CD4-positive, alpha-beta T cell treated with Interleukin-2 at 100 ng/mL for 4 hours (primary cell): ENCODE data around the gene CYP2D6.
"Not testable (repeated sequence)": the region's sequence is repeated elsewhere in the genome, so short reads cannot be mapped to it uniquely, and the experiment has no call there.

Experiments used
- DNase-seq: peaks from one replicate; pipeline ENCODE4 v3.0.0-alpha.2; 2020; ENCODE audit warnings: low spot score

The CYP2D6 gene

GRCh38 chr22:42130639-42131431 is at the start of gene CYP2D6:
TSS of gene CYP2D6 (minus strand) at chr22:42130810. CDS start at chr22:42130791, 19 bp downstream.
- DNase-seq: not testable (repeated sequence)

GRCh38 chr22:42179616-42180015 is 49.0 kb upstream of the CYP2D6 start:
- no peak for DNase-seq

- no peak for DNase-seq
These were observed 48.4 kb upstream of the CYP2D6 start for GRCh38 chr22:42178910-42179519.

GRCh38 chr22:42177891-42178336 is 47.3 kb upstream of the CYP2D6 start:
- DNase-seq: no peak

GRCh38 chr22:42176255-42176915 is 45.8 kb upstream of the CYP2D6 start:
- DNase-seq: no peak

- DNase-seq: peak; percentile 27
These were observed 43.5 kb upstream of the CYP2D6 start for GRCh38 chr22:42174062-42174461.

GRCh38 chr22:42173183-42173926 is 42.7 kb upstream of the CYP2D6 start:
- DNase-seq: no peak

- no peak for DNase-seq
These were observed 42.2 kb upstream of the CYP2D6 start for GRCh38 chr22:42172773-42173172.

GRCh38 chr22:42171946-42172719 is 41.5 kb upstream of the CYP2D6 start:
- no peak for DNase-seq

GRCh38 chr22:42171417-42171816 is 40.8 kb upstream of the CYP2D6 start:
- no peak for DNase-seq

- no peak for DNase-seq
These were observed 40.3 kb upstream of the CYP2D6 start for GRCh38 chr22:42170946-42171345.

- DNase-seq: peak; percentile 73
These were observed 38.5 kb upstream of the CYP2D6 start for GRCh38 chr22:42169055-42169469.

- DNase-seq: no peak
These were observed 37.9 kb upstream of the CYP2D6 start for GRCh38 chr22:42168476-42168875.

GRCh38 chr22:42167066-42167465 is 36.5 kb upstream of the CYP2D6 start:
- no peak for DNase-seq

GRCh38 chr22:42164901-42165300 is 34.3 kb upstream of the CYP2D6 start:
- DNase-seq: no peak

GRCh38 chr22:42163515-42163914 is 32.9 kb upstream of the CYP2D6 start:
- no peak for DNase-seq

GRCh38 chr22:42162728-42163489 is 32.3 kb upstream of the CYP2D6 start:
- no peak for DNase-seq

GRCh38 chr22:42160830-42161696 is 30.5 kb upstream of the CYP2D6 start:
- no peak for DNase-seq

- no peak for DNase-seq
These were observed 29.6 kb upstream of the CYP2D6 start for GRCh38 chr22:42160251-42160650.
